Osteocyte (in vitro differentiated cells): Measurements from ENCODE around the gene NUAK1. TPM values are rescaled to one million over a fixed set of nuclear protein-coding genes. Genes with fewer than 3 reads are reported as not detected.

Experiments
- DNase-seq: peaks from one replicate; pipeline ENCODE4 v3.0.0; 2021; ENCODE audit warnings: mixed read lengths; ENCODE audit not compliant: unreplicated experiment; ENCODE audit errors: extremely low spot score
- H3K27ac Mint-ChIP-seq: one replicate; pipeline ENCODE4 v1.8.0; 2021; ENCODE audit warnings: mild to moderate bottlenecking, mixed read lengths; ENCODE audit not compliant: unreplicated experiment
- H3K27me3 Mint-ChIP-seq: one replicate; pipeline ENCODE4 v1.8.0; 2021; ENCODE audit warnings: mixed read lengths; ENCODE audit not compliant: unreplicated experiment
- H3K36me3 Mint-ChIP-seq: one replicate; pipeline ENCODE4 v1.8.0; 2021; ENCODE audit warnings: mixed read lengths; ENCODE audit not compliant: unreplicated experiment
- H3K4me1 Mint-ChIP-seq: one replicate; pipeline ENCODE4 v1.8.0; 2021; ENCODE audit warnings: mixed read lengths; ENCODE audit not compliant: unreplicated experiment
- H3K4me3 Mint-ChIP-seq: one replicate; pipeline ENCODE4 v1.8.0; 2021; ENCODE audit warnings: mild to moderate bottlenecking, moderate library complexity, mixed read lengths; ENCODE audit not compliant: unreplicated experiment
- H3K9me3 Mint-ChIP-seq: one replicate; pipeline ENCODE4 v1.8.0; 2021; ENCODE audit warnings: mixed read lengths; ENCODE audit not compliant: unreplicated experiment
- total RNA-seq: library from RNA; stranded (reverse); gene quantifications from 2 replicates; pipeline ENCODE4 v1.2.1, GENCODE V29; 2021
- TF ChIP-seq, protein P1 (sequence below): fragments of 200-600 bp; sonication (generic); IDR thresholded peaks from 2 replicates; pipeline ENCODE4 v1.5.0; 2021; ENCODE audit warnings: antibody characterized with exemption, mild to moderate bottlenecking, moderate library complexity

NUAK1 gene
- total RNA-seq, 1 donor from 2014 or later: 21.1 TPM

DNA sequence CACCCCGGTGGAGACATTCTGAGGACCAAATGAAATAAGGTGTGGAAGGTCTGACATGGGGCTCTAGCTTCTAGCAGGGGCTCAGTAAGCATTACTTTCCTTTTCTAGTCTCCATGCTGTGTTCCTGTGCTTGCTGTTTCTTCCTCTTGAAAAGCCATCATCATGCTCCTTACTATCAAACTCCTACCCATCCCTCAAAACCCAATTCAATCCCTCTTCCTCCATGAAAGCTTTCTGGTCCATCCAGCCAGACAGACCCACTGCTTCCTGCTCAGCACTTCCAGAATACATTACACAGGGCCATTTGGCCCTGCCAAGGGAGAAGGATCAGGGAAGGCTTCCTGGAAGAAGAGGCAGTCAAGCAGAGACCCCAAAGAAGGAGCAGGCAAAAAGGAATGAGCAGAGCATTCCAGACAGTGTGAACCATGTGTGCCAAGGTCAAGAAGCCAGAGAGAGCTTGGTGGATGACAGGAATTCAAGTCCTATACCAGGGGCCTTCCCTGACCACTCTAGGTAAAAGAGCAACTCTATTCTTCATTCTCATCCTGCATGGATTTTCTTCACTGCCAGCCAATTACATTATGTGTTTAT, 59.5 kb downstream of the NUAK1 start:
- Mint-ChIP-seq H3K4me1 (peaks cover 75% of the 10 kb centered on the region), H3K27ac (peak overlapping the region; percentile 96), H3K36me3 (peaks cover 20% of the 10 kb centered on the region), H3K27me3 (no peaks in the 10 kb centered on the region), H3K4me3 (no peak overlapping the region), H3K9me3 (no peaks in the 10 kb centered on the region)
- TF ChIP-seq, protein P1, sequence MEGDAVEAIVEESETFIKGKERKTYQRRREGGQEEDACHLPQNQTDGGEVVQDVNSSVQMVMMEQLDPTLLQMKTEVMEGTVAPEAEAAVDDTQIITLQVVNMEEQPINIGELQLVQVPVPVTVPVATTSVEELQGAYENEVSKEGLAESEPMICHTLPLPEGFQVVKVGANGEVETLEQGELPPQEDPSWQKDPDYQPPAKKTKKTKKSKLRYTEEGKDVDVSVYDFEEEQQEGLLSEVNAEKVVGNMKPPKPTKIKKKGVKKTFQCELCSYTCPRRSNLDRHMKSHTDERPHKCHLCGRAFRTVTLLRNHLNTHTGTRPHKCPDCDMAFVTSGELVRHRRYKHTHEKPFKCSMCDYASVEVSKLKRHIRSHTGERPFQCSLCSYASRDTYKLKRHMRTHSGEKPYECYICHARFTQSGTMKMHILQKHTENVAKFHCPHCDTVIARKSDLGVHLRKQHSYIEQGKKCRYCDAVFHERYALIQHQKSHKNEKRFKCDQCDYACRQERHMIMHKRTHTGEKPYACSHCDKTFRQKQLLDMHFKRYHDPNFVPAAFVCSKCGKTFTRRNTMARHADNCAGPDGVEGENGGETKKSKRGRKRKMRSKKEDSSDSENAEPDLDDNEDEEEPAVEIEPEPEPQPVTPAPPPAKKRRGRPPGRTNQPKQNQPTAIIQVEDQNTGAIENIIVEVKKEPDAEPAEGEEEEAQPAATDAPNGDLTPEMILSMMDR: no peak
- DNase-seq: no peak

DNA sequence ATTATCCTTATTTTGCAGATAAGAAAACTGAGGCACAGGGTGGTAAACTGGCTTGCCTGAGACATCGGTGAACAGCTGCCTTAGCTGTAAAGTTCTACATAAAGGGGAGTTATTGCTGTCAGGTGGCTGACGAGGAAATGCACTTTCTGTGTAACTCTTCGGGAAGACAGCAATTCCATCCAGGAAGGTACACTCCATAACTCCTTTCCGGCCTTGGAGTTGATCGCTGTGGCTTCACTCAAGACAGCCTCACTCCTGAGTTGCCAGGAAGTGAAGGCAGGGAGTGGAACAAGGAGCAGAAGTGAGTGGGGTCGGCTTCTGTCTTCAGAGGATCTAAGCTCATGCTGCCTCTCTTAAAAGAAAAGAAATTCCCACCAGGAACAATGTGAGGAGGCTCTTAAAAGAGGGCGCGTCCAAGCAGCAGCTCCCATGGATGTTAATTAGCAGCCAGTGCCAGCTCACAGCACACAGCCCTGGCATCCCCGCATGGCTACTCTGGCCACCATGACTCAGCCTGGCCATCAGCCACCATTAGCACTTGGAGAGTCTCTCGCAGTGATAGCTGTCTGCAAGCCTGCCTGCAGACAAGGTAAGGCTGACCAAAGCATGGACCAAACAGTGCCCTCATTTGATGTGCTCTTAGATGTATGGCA, 60.3 kb downstream of the NUAK1 start:
- H3K4me3 Mint-ChIP-seq: no peak overlapping the region

DNA sequence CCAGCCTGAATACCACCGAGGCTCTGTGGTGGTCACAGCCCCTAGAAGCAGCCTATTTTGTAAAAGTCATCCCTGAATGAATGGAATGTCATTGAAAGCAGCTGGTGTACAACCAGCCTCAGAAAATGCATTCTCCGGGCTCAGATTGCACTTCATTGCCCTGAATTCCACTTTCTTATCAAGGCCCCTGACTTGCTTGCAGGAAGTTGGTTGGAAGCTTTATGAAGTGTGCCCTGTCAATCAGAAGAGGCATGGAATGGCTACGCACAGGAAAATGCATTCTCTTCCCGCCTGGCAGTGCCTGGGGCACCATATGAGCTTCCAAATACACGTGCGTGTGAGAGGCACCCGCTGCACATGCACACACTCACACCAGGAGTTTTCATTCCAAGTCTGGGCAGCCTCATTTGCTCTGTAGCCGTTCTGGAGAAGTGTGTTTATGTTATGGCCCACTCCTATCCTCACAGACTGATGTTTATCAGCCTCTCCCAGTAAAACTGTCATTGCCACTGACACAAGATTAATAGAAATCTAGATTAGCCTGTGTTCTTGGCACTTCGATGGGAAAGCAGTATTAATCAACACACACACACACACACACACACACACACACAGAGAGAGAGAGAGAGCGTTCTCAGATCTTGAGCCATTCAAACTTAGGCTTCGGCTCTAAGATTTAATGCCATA, 63.9 kb downstream of the NUAK1 start:
- H3K4me3 Mint-ChIP-seq: no peak overlapping the region

More for the DNA sequence above, 60.3 kb downstream of the NUAK1 start:
- peaks cover 20% of the 10 kb centered on the region for H3K36me3 Mint-ChIP-seq
- H3K27ac Mint-ChIP-seq: no peak overlapping the region
- peaks cover 69% of the 10 kb centered on the region for H3K4me1 Mint-ChIP-seq
- no peak for DNase-seq
- H3K27me3 Mint-ChIP-seq: no peaks in the 10 kb centered on the region
- H3K9me3 Mint-ChIP-seq: no peaks in the 10 kb centered on the region
- TF ChIP-seq, protein P1: no peak

DNA sequence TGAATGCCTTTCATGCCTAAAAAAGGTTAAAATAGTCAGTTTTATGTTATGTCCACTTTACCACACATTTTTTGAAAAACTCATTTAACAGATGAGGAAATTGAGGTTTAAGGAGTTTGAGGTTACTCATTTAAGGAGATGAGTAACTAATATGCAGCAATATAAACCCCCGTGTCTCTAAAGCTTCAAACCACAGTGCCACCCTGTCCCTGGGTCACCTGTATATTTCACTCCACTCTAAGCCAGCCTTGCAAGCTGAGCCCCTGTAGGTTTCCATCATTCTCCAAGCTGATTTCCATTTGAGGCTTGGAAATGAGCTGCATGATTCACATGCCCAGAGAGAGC, 64.4 kb downstream of the NUAK1 start:
- no peak for DNase-seq
- TF ChIP-seq, protein P1: no peak

More for the DNA sequence above, 63.9 kb downstream of the NUAK1 start:
- TF ChIP-seq, protein P1: no peak
- peak overlapping the region; percentile 83 for H3K27ac Mint-ChIP-seq
- DNase-seq: no peak
- no peaks in the 10 kb centered on the region for H3K27me3 Mint-ChIP-seq
- no peaks in the 10 kb centered on the region for H3K9me3 Mint-ChIP-seq
- H3K36me3 Mint-ChIP-seq: peaks cover 34% of the 10 kb centered on the region
- H3K4me1 Mint-ChIP-seq: peaks cover 45% of the 10 kb centered on the region

DNA sequence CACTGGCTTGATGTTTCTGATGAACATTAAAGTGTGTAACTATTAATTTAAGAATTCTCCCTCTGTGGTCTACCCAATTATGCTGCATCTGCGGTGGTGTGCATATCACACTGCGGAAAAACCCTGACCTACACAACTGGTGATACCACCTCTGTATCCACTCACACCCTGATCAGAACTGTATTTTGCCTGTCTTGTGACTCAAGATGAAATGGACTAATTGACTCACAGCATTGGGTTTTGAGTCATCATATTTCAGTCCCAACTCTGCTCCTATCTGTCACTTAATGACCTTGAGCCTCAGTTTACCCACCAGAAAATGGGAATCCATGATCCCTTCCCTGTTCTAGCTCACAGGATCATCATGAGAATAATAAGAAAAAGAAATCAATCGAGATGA, 65.6 kb downstream of the NUAK1 start:
- Mint-ChIP-seq H3K9me3 (no peaks in the 10 kb centered on the region), H3K36me3 (peaks cover 39% of the 10 kb centered on the region), H3K4me1 (peaks cover 28% of the 10 kb centered on the region), H3K27ac (peak overlapping the region; percentile 2), H3K4me3 (no peak overlapping the region), H3K27me3 (no peaks in the 10 kb centered on the region)
- no peak for DNase-seq
- TF ChIP-seq, protein P1: no peak

More for the DNA sequence above, 64.4 kb downstream of the NUAK1 start:
- Mint-ChIP-seq H3K27ac (peak overlapping the region; percentile 83), H3K4me1 (peaks cover 40% of the 10 kb centered on the region), H3K27me3 (no peaks in the 10 kb centered on the region), H3K9me3 (no peaks in the 10 kb centered on the region), H3K36me3 (peaks cover 38% of the 10 kb centered on the region), H3K4me3 (no peak overlapping the region)
